Measurements from ENCODE around the gene CLEC17A.
A peak's percentile ranks its signal among the peaks of the same experiment; 100 is the strongest.
"Not testable (repeated sequence)": the region's sequence is repeated elsewhere in the genome, so short reads cannot be mapped to it uniquely, and the experiment has no call there.

The CLEC17A gene

GRCh38 chr19:14559916-14560775 is 22.7 kb upstream of the CLEC17A start:
- no peak for DNase-seq (ENCODE audit: low read depth)

DNA sequence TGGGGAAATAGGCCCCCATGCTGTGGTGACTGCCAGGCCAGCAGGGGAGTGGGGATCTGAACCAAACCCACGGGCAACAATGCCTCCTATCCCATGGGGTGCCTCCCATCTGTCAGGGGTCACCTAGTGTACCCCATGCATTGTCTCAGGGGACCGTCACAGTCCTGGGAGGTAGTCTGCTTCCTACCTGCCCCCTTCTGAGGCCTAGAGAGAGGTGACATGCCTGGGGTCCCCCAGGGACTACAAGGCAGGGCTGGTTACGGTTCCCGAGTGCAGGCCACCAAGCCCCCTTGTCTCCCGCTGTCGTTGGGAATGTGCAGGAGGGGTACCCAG is 22.1 kb upstream of the CLEC17A start:
- DNase-seq (ENCODE audit: low read depth): no peak

GRCh38 chr19:14561249-14561648 is 21.6 kb upstream of the CLEC17A start:
- DNase-seq (ENCODE audit: low read depth): no peak

GRCh38 chr19:14561847-14562351 is 21.0 kb upstream of the CLEC17A start:
- no peak for DNase-seq (ENCODE audit: low read depth)

GRCh38 chr19:14562660-14563589 is 20.0 kb upstream of the CLEC17A start:
- DNase-seq (ENCODE audit: low read depth): no peak

DNA sequence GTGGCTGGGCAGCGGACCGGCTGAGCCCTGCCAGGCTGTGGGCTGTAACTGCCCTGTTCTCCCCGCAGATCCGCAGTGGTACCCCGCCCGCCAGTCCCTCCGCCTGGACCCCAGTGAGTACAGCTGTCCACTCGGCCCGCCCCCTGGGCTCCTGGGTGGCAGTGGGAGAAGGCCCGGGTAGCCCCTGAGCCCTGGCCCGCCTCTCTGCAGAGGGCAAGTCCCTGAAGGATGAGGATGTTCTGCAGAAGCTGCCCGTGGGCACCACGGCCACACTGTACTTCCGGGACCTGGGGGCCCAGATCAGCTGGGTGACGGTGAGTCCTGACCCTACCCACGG is 19.3 kb upstream of the CLEC17A start:
- DNase-seq (ENCODE audit: low read depth): no peak

GRCh38 chr19:14563989-14564651 is 18.8 kb upstream of the CLEC17A start:
- DNase-seq (ENCODE audit: low read depth): peak; percentile 30

- not testable (repeated sequence) for DNase-seq (ENCODE audit: low read depth)
These were observed 18.1 kb upstream of the CLEC17A start for GRCh38 chr19:14564652-14565297.

GRCh38 chr19:14565298-14565679 is 17.6 kb upstream of the CLEC17A start:
- no peak for DNase-seq (ENCODE audit: low read depth)

DNA sequence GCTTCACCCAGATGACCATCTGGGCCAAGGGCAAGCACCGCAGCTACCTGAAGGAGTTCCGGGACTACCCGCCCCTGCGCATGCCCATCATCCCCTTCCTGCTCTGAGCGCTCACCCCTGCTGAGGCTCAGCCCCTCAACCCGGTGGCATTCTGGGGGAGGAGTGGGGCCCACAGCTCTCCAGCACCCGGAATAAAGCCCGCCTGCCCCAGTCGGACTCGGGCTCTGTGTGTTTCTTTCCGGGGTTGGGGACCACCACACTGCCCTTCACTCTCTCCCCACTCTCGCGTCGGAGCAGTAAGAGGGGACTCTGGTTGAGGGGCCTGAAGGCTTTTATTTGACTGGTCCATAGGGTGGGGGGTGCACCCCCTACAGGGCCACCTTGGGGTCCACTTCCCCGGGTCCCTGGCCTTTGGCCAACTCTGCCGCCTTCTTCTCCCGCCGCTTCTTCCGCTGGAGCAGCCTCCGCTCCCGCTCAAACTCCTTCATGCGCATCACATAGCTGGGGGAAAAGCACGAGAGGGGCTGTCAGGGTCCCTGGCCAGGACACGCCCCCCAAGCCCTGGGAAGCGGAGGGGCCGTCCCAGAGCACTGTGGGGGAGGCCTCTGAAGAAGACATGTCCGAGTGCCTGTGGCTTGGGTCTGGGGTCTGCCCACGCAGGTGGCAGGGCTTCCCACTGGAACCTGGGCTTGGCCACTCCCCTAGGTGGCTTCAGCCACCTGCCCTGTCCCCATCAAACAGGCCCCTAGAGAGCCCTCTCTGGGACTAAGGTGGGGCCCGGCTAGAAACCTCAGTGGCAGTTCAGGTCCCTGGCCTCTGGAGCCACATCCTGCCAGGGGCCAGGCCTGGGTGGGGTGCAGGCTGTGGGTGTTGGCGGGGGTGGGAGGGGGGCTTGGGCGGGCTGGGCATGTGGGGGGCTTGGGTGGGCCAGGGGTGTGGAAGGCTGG is 16.8 kb upstream of the CLEC17A start:
- DNase-seq (ENCODE audit: low read depth): no peak

GRCh38 chr19:14566712-14567077 is 16.2 kb upstream of the CLEC17A start:
- no peak for DNase-seq (ENCODE audit: low read depth)

- DNase-seq (ENCODE audit: low read depth): no peak
These were observed 15.8 kb upstream of the CLEC17A start for GRCh38 chr19:14567079-14567478.

DNA sequence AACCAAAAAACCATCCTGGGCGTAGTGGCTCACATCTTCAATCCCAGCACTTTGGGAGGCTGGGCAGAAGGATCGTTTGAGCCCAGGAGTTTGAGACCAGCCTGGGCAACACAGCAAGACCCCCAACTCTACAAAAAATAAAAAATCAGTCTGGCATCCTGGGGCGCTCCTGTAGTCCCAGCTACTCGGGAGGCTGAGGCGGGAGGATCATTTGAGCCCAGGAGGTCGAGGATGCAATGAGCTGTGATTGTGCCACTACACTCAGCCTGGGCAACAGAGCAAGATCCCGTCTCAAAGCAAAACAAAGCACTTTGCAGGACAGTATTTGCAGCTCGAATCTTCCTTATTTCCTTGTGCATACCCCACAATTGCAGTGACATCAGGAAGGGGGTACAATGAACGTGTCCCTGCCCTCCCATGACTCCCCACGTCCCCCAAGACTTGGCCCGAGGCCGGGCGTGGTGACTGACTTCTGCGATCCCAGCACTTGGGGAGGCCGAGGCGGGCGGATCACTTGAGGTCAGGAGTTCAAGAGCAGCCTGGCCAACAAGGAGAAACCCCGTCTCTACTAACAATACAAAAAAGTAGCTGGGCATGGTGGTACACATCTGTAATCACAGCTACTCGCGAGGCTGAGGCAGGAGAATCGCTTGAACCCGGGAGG is 11.9 kb upstream of the CLEC17A start:
- DNase-seq (ENCODE audit: low read depth): no peak

GRCh38 chr19:14571695-14572490 is 11.0 kb upstream of the CLEC17A start, which contains the start of gene NDUFB7:
NDUFB7 (minus strand) TSS chr19:14572066; CDS start chr19:14572000, 66 bp downstream.
- peak; percentile 78 for DNase-seq (ENCODE audit: low read depth)

DNA sequence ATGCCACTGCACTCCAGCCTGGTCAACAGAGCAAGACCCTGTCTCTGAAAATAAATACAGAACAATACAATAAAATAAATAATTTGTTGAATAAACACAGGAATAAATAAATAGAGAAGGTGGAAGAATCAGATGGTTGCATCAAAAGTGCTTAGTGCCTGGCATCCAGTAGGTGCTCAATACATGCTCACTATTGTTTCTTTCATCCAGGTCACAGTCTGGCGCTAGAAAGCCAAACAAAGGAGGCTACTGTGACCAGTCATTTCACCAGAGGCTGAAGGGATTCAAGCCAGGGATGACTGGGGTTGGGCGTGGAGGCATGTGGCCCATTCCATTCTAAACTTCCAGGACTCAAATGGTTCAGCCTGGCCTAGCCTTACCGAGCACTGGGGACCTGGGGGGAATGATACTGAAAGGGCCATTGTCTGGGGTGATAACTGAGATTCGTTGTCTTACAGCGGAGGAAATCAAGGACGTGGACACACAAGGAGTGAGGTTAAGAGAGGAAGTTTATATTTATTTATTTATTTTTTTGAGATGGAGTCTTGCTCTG is 7.4 kb upstream of the CLEC17A start:
- no peak for DNase-seq (ENCODE audit: low read depth)

DNA sequence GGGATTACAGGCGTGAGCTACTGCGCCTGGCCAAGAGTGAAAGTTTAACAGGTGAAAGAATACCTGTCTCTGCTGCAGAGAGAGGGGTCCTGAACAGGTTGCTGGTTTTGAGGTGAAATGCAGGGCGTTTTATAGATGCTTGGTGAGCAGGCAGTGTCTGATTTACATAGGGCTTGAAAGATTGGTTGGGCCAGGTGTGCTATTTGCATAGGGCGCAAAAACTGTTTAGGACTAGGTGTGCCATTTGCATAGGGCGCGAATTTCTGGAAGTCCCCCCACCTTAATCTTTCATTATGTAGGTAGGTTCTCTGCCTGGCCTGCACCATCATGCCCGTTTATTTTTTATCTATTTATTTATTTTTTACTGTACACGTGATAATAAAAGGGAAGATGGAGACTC is 6.5 kb upstream of the CLEC17A start:
- no peak for DNase-seq (ENCODE audit: low read depth)

DNA sequence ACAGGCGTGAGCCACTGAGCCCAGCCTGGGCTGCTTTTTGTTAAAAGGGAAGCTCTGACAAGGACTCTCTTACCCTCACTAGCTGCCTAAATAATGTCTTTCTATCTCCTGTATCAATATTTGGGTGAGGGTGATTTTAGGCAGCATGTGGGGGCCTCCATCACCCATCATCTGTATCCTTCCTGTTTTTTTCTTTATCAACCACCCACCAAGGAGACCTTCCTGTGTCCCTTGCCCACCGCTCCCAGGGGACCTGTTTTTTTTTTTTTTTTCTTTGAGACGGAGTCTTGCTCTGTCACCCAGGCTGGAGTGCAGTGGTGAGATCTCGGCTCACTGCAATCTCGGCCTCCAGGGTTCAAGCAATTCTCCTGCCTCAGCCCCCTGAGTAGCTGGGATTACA is 5.6 kb upstream of the CLEC17A start:
- DNase-seq (ENCODE audit: low read depth): no peak

DNA sequence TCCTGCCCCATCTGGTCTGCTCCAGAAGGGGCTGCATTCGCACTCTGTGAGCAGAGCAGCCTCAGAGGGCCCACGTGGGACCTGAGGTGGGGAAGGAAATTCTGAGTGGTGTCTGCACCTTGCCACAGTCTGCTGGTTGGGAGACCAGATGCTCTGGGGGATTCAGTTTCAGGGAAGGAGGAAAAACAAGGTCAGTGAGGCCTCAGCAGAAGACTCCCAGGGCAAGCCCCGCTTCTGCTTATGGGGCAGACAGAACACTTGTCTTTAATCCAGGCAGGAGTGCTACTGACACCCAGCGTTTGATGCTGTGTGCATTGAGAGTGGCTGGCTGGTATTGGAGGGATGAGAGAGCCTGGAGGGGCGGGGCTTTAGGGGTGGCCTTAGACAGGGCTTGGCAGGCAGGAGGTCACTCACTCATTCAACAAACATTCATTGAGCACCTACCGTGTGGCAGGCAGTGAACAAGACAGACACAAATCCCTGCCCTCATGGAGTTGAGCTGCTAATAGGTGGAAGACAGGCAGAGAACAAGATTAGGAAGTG is 4.9 kb upstream of the CLEC17A start:
- no peak for DNase-seq (ENCODE audit: low read depth)

All from activated T-cell treated with anti-CD3 and anti-CD28 coated beads for 1 hour (primary cell).